IMR-90 (cell line): ENCODE data around the gene TAPT1. TPM values are rescaled to one million over a fixed set of nuclear protein-coding genes. Genes with fewer than 3 reads are reported as not detected.

Experiments used
- ATAC-seq: fragments of 200-7000 bp; cut with Tn5 transposase; 2 replicates; pipeline ENCODE4 v1.9.1; 2020; ENCODE audit warnings: low read depth, mild to moderate bottlenecking, moderate library complexity
- BruUV-seq: library from RNA; stranded (reverse); fragments of 400-500 nt; replicated peaks from 2 replicates; lab custom pipeline; 2021; lab: Mats Ljungman, UMichigan
- CTCF ChIA-PET: fragments of 300-600 bp; formaldehyde crosslinking; extraction: SDS; loops from one replicate; lab custom pipeline; 2021; ENCODE audit warnings: antibody characterized with exemption; lab: Yijun Ruan, JAX
- POLR2A ChIA-PET: fragments of 300-600 bp; sonication (Branson Sonifier 250); formaldehyde crosslinking; loops from one replicate; lab custom pipeline; 2022; ENCODE audit warnings: antibody characterized with exemption; ENCODE audit not compliant: unreplicated experiment; lab: Charles Lee
- DNase-seq: peaks from one replicate; pipeline ENCODE4 v3.0.0; 2013
- H2AFZ ChIP-seq: replicated peaks from 2 replicates; pipeline ENCODE3; 2013; ENCODE audit warnings: low read length, mild to moderate bottlenecking; ENCODE audit not compliant: poor library complexity
- H2AK5ac ChIP-seq: 2 replicates; pipeline ENCODE4 v1.6.1; 2013; ENCODE audit warnings: low read depth, low read length, inconsistent platforms
- H2AK9ac ChIP-seq: replicated peaks from 2 replicates; pipeline ENCODE3; 2013; ENCODE audit warnings: mild to moderate bottlenecking, low read depth, low read length, moderate library complexity; ENCODE audit not compliant: poor library complexity
- H2BK120ac ChIP-seq: 2 replicates; pipeline ENCODE4 v1.6.1; 2013; ENCODE audit warnings: low read depth, low read length, inconsistent platforms
- H2BK15ac ChIP-seq: 3 replicates; pipeline ENCODE4 v1.6.1; 2013; ENCODE audit warnings: low read depth, low read length, inconsistent platforms
- H2BK20ac ChIP-seq: 2 replicates; pipeline ENCODE4 v1.6.1; 2013; ENCODE audit warnings: low read depth, mild to moderate bottlenecking, inconsistent platforms, low read length, moderate library complexity
- H2BK5ac ChIP-seq: 2 replicates; pipeline ENCODE4 v1.6.1; 2013; ENCODE audit warnings: mild to moderate bottlenecking, low read depth, low read length, inconsistent platforms; ENCODE audit not compliant: poor library complexity, severe bottlenecking
- H3K14ac ChIP-seq: replicated peaks from 2 replicates; pipeline ENCODE4 v1.6.1; 2013; ENCODE audit warnings: low read depth, low read length, inconsistent platforms
- H3K18ac ChIP-seq: 2 replicates; pipeline ENCODE4 v1.6.1; 2013; ENCODE audit warnings: low read depth, low read length, control low read depth
- H3K23ac ChIP-seq: 2 replicates; pipeline ENCODE4 v1.6.1; 2013; ENCODE audit warnings: low read depth, low read length, inconsistent platforms
- H3K27ac ChIP-seq: 2 replicates; pipeline ENCODE4 v1.5.1; 2013; ENCODE audit warnings: mild to moderate bottlenecking, control low read depth, low read length; ENCODE audit not compliant: insufficient read depth
- H3K27me3 ChIP-seq: 2 replicates; pipeline ENCODE4 v1.6.1; 2013; ENCODE audit warnings: low read length; ENCODE audit not compliant: control insufficient read depth, insufficient read depth
- H3K36me3 ChIP-seq: 2 replicates; pipeline ENCODE4 v1.6.1; 2013; ENCODE audit warnings: low read length, mixed read lengths; ENCODE audit not compliant: control insufficient read depth, insufficient read depth
- H3K4ac ChIP-seq: 2 replicates; pipeline ENCODE4 v1.6.1; 2013; ENCODE audit warnings: low read depth, low read length, inconsistent platforms
- H3K4me1 ChIP-seq: 2 replicates; pipeline ENCODE4 v1.6.1; 2013; ENCODE audit warnings: low read length, mixed read lengths; ENCODE audit not compliant: control insufficient read depth, insufficient read depth
- H3K4me2 ChIP-seq: 2 replicates; pipeline ENCODE4 v1.6.1; 2013; ENCODE audit warnings: low read depth, mild to moderate bottlenecking, control low read depth, low read length, moderate library complexity
- H3K4me3 ChIP-seq: 2 replicates; pipeline ENCODE4 v1.5.1; 2013; ENCODE audit warnings: low read depth, mild to moderate bottlenecking, control low read depth, low read length, moderate library complexity; ENCODE audit not compliant: insufficient read depth
- H3K56ac ChIP-seq: 2 replicates; pipeline ENCODE4 v1.6.1; 2013; ENCODE audit warnings: low read length, inconsistent platforms; ENCODE audit not compliant: insufficient read depth; ENCODE audit errors: extremely low read depth
- H3K79me1 ChIP-seq, 2 experiments: 2 replicates each; pipeline ENCODE4 v1.6.1; 2013; ENCODE audit warnings: low read length in 2 of 2, inconsistent platforms in 1 of 2, low read depth in 1 of 2
- H3K9ac ChIP-seq: 2 replicates; pipeline ENCODE4 v1.6.1; 2013; ENCODE audit warnings: low read depth, low read length, control low read depth
- H3K9me1 ChIP-seq: 2 replicates; pipeline ENCODE4 v1.6.1; 2013; ENCODE audit warnings: low read length, inconsistent platforms; ENCODE audit not compliant: insufficient read depth
- H3K9me3 ChIP-seq: 2 replicates; pipeline ENCODE4 v1.6.1; 2013; ENCODE audit warnings: low read length; ENCODE audit not compliant: control insufficient read depth, insufficient read depth
- H4K20me1 ChIP-seq: 2 replicates; pipeline ENCODE4 v1.6.1; 2013; ENCODE audit warnings: low read length, inconsistent platforms; ENCODE audit not compliant: insufficient read depth
- H4K5ac ChIP-seq: 2 replicates; pipeline ENCODE4 v1.6.1; 2013; ENCODE audit warnings: mild to moderate bottlenecking, low read depth, low read length, control low read depth
- H4K8ac ChIP-seq, 2 experiments: 2 replicates each; pipeline ENCODE4 v1.6.1; 2013; ENCODE audit warnings: low read depth in 2 of 2, low read length in 2 of 2, control low read depth in 1 of 2, inconsistent platforms in 1 of 2
- H4K91ac ChIP-seq: 2 replicates; pipeline ENCODE4 v1.6.1; 2013; ENCODE audit warnings: low read depth, low read length, inconsistent platforms; ENCODE audit not compliant: insufficient read depth
- MAFK ChIP-seq: IDR thresholded peaks from 2 replicates; pipeline ENCODE4 v1.6.1; 2012; ENCODE audit warnings: low read depth, low read length, improper control_type of control experiment
- MAZ ChIP-seq: IDR thresholded peaks from 2 replicates; pipeline ENCODE4 v1.6.1; 2012; ENCODE audit warnings: low read depth, mild to moderate bottlenecking, low read length, improper control_type of control experiment, moderate library complexity, borderline replicate concordance
- WGBS, 2 experiments: methylation state at CpG; one replicate each; pipeline versions ENCODE4 v1.1.5 to v1.1.7; 2013; ENCODE audit warnings: missing lambda C conversion rate in 2 of 2; ENCODE audit not compliant: insufficient read length in 1 of 2; ENCODE audit errors: extremely low coverage in 2 of 2; 5-methylcytosine and 5-hydroxymethylcytosine counted together
- dilution Hi-C: fragments of 300-500 bp; cut with HindIII; formaldehyde crosslinking; loops from one replicate; pipeline ENCODE4 v1.14.3; 2018; ENCODE audit warnings: low sequenced_read_pairs; ENCODE audit not compliant: unreplicated experiment
- in situ Hi-C: fragments of 300-500 bp; cut with MboI; formaldehyde crosslinking; loops from 3 replicates; pipeline ENCODE4 v1.14.3; 2019; ENCODE audit warnings: low sequenced_read_pairs, inconsistent platforms, mixed read lengths
- intact Hi-C: fragments of 100-400 bp; cut with micrococcal nuclease; formaldehyde crosslinking; loops from 2 replicates; pipeline ENCODE4 v1.10.0; 2022
- polyA plus RNA-seq, 3 experiments: library from polyadenylated mRNA; depleted of rRNA; stranded (reverse); fragments of >200 nt; gene quantifications; 2 replicates each; pipeline ENCODE4 v1.2.3, GENCODE V29; 2012; ENCODE audit warnings: low replicate concordance in 1 of 3
- total RNA-seq: library from RNA; depleted of rRNA; stranded (reverse); fragments of >200 nt; gene quantifications from 2 replicates; pipeline ENCODE4 v1.2.3, GENCODE V29; 2012

TAPT1 gene
- total and polyA plus RNA-seq, 2 of the 4 experiments (the other 2 are of a cell fraction), result 5.6 to 12.2 TPM

- 100% methylated on average over 1 of the region's 1 CpG; no CpG with 5 or more reads in 1 of the 2 experiments for WGBS, 2 experiments
These were observed 41.4 kb upstream of the TAPT1 start for GRCh38 chr4:16267639-16268038.

More at GRCh38 chr4:16267639-16268038, 41.4 kb upstream of the TAPT1 start:
- Histone ChIP-seq H3K4me1 (no peaks in the 10 kb centered on the region), H3K23ac (no peak overlapping the region), H3K27ac (no peak overlapping the region), H3K14ac (no peak overlapping the region), H3K4me3 (no peak overlapping the region), H2AK5ac (no peak overlapping the region), H2BK20ac (no peak overlapping the region), H2AK9ac (no peak overlapping the region), H3K36me3 (no peaks in the 10 kb centered on the region), H3K9me3 (no peaks in the 10 kb centered on the region), H3K9ac (no peak overlapping the region), H3K56ac (no peak overlapping the region), H3K9me1 (no peaks in the 10 kb centered on the region), H2BK15ac (no peak overlapping the region), H4K5ac (no peak overlapping the region), H3K18ac (no peak overlapping the region), H3K4me2 (no peak overlapping the region), H4K8ac (no peak overlapping the region), H4K20me1 (no peaks in the 10 kb centered on the region), H3K27me3 (peaks cover 7% of the 10 kb centered on the region), H2BK5ac (no peak overlapping the region), H2BK120ac (no peak overlapping the region), H2AFZ (no peak overlapping the region), H4K91ac (no peak overlapping the region), H3K79me1 (no peaks in the 10 kb centered on the region), H3K4ac (no peak overlapping the region)
- no peak for DNase-seq
- TF ChIP-seq MAZ, result no peak
- TF ChIP-seq MAFK, result peak; percentile 17; the same call in 1 of the 2 replicates
- no TSS peak for BruUV-seq
- ATAC-seq, result no peak
- POLR2A ChIA-PET, result no interaction called here
- intact Hi-C loops (loop anchor here (5.0 to 10.0 kb wide), 2 partner anchors 385 to 463 kb away; no protein-coding TSS in a partner anchor), dilution Hi-C loops (no loop called here), in situ Hi-C loops (loop anchor here (5.0 kb wide), 1 partner anchor 235 kb away; no protein-coding TSS in a partner anchor)
- CTCF ChIA-PET, result no interaction called here
